Islet of Langerhans (tissue), 1 donor: ENCODE measurements around the gene VSTM4.

Experiments used
- FAIRE-seq: peaks from one replicate; lab custom pipeline; 2011; peaks lifted over from hg19 to GRCh38; lab: Jason Lieb, UNC

Gene VSTM4

DNA sequence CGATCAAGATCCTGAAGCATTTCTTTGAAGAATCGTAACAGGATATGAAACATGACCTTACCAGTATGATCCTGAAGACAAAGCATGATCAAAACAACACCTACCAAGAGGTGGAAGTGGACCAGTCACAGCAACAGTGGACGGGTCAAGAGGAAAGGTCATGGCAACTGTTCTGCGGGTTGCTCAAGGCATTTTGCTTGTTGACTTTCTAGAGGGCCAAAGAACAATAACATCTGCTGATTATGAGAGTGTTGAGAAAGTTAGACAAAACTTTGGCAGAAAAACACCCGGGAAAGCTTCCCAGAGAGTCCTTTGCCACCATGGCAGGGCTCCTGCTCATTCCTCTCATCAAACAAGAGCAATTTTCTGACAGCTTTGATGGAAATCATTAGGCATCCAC is 110.1 kb downstream of the VSTM4 start:
- FAIRE-seq = no peak

DNA sequence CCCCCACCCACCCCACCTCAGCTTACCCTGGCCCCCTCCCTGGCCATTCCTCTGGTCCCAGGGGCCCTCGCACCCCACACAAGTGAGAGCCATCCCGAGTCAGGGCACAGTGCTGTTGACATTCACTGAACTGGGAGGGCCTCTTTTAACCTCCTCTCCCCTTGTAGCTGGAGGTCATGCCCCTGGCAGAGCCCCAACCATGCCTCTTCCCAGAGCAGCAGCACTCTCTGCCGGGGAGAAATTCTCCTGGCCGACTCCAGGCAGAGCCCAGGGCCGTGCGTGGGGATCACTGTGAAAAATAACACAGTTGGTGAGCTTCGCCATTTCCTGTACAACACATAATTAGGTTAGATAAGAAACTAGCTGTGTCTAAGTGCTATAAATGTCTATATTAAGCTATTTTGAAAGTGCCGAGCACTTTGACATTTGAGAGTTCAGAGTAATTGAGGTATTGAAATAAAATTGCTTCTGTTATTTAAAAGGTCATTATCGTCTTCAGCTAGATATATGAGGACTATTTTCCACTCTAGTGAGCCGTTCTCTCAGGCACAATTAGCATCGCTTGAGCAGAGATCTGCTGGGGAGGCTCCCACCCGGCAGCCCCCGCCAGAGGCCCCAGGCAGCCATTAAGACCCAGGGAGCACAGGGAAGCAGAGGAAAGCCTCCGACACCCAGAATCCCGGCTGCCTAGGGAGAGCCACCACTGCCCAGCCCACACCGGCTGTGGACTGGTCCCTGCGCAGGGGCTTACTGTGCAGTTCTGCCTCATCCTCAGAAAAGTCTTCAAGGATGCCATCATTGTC is 113.3 kb downstream of the VSTM4 start:
- no peak for FAIRE-seq

DNA sequence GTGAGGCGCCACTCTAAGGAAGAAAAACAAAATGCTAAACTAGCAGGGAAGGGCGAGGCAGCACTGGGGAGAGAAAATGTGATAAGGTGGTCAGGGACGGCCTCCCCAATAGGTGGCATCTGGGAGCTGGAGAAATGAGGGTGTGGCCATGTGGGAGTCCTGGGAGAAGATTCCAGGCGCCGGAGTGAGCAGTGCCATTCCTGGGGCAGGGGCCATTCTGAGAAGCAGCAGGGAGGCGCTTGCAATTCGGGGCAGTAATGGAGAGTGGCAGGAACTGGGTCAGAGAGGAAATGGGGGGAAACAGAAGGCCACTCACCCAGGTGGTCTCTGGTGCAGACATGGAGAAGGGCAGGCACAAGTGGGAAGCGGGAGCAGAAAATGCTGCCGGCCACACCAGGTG is 113.9 kb downstream of the VSTM4 start:
- no peak for FAIRE-seq

DNA sequence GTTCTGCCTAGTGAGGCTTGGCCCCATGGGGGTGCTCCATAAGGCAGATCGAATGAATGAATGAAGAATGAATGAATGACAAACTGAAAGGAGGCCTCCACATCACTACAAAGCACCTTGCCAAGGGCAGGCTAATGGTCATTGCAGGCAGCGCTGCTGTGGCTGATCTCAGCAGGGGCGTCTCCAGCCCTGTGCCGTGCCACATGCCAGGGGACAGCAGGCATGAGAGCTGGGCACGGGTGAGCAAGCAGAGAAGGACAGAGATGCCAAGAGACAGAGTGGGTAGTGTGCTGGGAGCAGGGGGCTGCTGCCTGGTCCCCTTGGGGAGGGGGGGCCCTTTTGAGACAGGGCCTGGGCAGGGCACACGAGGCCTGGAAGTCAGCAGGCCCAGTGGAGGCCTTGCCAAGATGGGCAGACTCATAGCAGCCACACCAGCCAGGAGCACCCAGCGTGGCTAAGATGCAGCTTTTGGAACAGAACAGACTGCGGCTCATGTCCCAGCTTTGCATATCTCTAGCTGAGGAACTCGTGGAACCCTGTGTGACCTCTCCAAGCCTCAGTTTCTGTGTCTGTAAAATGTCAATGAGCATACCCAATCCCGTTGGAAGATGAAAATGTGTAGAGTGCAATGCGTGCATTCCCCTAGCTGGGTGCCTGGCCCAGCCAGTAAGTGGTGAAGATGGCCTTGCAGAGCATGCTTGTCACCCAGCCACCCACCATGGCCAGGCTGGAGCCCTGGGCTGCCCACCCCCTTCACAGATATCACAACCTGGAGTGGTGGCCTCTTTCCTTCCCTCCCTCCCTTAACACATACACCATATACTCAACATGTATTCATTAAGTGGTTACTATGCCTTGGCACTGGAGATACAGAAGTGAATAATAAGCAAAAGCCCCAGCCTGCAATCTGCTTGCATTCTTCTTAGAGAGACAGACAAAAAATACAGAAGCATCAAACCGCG is 114.6 kb downstream of the VSTM4 start:
- no peak for FAIRE-seq

DNA sequence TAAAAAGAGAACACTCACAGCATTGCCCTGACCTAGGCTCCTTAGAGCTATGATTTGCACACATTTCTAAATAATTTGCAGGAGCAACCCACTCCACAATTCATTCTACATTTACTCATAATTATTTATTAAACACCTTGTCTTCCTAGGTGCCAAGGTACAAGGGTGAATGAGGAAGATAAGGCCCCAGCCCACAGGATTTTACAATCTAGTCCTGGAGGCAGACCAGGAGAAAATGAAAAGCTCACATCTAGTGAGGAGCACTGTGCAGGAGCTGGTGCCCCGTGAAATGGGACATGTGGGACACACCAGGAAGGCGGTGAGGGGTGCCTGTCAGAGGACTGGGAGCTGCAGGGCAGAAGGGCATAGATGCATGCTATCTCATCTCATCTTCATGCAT is 116.0 kb downstream of the VSTM4 start:
- FAIRE-seq = no peak

DNA sequence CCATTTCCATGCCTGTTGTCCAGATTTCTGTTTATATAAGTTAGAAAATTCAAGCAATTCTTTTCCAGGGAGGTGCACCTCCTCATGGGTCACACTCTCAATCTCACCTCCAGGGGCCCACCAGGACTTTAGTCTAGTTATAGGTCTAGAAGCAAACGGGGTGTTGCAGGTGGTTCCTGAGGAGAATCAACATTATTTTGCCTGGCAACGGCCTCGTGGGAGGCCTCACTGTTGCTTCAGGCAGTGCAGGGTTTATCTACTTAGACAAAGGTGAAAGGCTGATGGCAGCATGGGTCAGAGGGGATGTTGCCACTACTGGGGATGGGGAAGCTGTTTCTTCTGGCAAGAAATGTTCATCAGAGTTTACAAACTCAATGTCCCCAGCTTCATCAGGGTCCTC is 119.0 kb downstream of the VSTM4 start:
- no peak for FAIRE-seq

DNA sequence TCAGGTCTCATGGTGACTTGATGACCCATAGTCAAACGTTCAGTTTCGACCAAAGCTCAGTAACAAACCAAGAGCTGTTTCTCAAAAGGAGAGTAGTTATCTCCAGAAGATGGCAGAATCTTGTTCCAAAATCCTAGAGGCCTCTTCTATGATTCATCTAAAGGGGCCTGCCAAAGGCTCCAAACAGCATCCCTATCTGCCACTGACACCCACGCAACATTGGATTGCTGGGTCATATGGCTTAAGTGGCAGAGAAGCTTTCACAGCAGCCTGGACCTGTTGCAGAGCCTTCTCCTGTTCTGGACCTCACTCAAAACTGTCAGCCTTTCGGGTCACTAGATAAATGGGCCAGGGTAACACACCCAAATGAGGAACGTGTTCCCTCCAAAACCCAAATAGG is 121.7 kb downstream of the VSTM4 start:
- FAIRE-seq = no peak

DNA sequence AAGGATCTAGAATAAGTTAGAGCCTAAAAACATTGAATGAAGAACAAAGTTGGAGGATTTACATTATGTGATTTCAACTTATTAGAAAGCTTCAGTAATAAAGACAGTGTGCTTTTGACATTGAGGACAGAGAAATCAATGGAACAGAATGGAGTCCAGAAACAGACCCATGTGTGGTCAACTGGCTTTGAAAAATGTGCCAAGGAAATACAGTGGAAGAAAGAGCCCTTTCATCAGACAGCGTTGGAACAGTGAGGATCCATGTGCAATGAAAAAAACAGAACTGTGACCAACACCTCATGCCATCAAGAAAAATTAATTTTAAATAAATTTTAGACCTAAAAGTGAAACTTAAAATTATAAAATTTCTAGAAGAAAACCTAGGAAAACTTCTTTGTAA is 125.1 kb downstream of the VSTM4 start:
- FAIRE-seq = no peak

DNA sequence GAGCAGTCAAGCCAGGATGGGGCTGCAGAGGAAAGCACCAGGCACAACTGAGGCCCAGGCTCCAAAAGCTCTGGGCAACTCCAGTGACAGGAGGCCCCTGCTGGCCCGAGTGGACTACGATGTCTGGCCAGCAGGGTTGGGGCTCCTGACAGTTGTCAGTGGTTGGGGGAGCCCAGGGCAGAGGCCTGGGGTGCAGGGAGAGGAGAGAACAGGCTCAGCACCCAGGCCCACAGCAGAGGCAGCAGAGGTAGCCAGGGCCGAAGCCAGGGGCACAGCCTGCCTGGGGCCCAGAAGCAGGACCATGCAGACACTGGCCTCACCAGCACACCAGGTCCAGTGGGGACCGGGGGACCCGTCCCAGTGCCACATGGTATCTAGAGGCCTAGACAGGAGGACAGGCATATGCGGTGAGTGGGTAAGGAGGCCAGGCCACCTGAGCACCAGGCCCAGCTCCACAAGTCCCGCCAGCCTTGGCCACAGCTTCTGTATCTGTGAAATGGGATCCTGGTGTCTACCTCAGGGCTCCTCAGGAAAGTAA is 129.6 kb downstream of the VSTM4 start:
- FAIRE-seq = no peak

DNA sequence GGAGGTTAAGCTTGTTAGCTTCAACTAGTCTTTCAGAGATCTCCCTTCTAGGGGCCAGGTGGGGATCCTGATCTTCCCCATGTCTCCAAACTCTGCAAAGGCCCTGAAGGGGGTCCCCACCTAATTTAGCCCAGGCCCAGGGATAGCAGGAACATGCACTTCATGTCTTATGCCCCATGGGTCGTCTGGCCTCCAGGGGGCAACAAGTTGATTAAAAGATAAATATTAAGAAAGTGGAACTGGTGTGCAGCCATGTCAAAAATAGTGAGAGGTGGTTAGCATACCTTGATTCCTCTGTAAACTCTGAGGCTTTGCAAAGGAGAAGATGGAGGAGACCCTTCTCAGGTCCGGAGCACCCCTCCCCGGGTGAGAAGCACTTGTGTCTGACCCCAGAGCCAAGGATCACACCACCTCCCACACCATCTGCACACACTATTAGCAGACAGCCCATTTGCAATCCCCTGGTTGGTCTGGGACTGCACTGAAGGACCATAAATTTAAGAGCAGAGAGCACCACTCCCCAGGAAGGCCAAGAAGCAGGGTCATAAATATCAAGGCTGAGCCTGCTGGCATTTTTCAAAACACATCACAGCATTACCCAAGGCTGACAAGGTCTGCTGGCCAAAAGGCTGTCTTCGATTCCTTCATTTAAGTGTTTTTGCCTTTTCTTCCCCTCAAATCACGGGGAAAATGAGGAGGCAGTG is 131.5 kb downstream of the VSTM4 start:
- no peak for FAIRE-seq

DNA sequence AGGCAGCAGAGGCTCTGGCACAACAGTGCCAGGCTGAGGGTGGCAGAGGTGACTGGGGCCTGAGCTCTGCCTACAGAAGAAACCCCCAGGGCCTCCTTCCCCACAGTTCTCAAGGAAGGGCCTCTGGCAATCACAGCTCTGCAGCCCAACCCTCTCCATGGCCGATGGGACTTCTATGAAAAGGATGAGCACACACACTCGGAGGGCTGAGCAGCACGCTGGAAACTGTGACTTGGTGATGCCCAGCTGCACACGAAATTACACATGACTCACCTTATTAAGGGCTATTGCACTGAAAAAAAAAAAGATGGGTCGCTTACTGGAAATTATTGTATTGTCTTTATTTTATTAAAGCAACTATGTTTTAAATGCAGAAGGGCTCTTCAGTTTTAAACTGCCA is 132.7 kb downstream of the VSTM4 start:
- FAIRE-seq = no peak

DNA sequence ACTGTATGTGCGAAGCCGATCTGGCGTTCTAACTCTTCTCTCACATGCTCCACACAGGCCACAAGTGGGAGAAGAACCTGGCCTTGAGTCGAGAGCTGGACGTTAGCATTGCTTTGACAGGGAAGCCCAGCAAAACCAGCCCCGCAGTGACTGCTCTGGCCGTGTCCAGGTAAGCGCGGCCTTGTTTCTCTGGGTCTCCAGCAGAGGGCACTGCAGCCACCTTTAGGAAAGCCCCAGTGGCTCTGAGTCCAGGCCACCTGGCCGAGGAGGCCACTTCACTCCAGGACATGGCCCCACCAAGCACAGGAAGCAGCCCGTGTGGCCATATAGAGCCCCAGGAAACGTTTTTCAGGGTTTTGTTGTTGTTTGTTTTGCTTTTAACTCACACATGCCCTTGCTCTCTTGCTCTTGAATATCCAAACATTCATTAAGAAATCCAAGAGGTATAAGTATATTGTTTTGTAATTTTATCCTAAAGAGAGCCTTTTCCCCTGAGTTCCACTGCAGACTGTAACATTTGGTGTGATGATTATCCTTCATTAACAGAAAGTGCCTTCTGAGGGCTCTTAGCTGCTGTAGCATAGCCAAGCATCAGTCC is 133.9 kb downstream of the VSTM4 start:
- FAIRE-seq = no peak

DNA sequence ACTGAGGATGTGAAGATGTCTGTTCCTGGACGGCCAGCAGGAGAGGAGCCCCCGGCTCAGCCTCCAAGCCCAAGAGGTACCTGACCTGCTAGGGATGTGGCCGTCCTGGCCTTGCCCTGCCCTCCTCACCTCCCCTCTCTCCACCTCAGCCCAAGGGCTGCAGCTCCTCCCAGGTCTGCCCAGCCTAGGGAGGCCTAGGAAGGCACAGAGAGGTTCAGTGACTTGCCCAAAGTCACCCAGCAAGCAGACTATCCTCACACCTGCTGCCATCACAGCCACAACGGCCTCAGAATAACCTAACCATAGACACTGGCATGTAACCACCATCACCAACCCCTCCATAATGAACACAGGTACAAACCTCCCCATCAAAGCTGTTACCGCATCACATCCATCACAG is 137.0 kb downstream of the VSTM4 start:
- FAIRE-seq = no peak

DNA sequence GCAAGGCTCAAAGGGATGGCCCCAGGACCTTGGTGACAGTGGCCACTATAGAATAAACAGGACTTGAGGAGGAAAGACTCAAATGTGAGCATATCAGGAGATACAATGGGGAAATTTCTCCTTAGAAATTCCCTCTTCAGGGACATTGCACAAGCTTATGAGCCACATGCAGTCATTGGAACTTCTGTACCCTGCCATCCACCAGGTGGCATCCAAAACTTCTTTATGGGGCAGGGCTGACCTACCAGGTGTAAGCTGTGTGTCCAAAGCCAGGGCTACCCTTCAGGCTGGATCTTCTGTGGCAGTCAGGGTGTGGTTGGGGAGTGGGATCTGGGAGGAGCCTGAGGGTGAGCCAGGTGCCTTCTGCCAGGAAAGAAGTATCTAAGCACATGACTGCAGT is 139.1 kb downstream of the VSTM4 start:
- FAIRE-seq = no peak

DNA sequence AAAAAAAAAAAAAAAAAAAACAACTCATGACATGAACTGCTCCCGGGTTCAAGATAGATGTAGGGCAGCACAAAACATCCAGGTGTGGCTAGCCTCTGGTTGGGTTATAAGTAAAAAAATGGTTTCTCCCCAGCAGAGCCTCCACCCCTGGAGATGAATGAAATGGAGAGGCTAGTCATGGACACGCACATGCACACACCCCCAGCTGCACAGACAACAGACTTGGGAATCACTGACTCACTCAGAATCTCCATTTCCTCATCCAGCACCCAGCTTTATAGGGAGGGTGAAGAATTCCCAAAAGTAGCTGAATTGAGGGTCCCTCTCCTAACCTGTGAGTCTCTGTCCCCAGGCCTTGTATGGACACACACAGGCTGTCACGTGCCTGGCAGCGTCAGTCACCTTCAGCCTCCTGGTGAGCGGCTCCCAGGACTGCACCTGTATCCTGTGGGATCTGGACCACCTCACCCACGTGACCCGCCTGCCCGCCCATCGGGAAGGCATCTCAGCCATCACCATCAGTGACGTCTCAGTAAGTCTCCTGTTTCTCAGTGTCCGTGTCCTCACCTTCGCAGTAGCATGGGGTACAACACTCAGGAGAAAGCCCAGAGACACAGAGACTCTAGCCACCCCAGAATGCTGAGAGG is 140.7 kb downstream of the VSTM4 start:
- FAIRE-seq = no peak

DNA sequence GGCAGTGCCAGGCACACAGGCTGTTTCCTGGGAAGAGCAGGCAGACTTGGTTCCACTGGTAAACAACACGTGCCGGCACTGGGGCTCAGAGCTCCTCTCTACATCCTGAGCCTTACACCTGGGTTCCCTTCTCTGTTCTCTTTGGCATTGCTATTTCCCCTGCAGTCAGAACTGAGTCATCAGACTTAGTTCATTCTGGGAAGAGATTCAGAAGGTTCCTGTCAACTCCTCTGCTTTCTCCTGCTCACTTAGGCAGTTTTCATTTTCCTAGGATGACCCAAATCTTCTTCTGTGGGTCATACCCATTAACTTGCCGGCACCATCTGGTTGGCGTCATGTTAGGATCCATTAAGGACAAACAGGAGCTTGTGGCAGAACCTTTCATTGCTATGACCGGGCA is 142.3 kb downstream of the VSTM4 start:
- FAIRE-seq = no peak

DNA sequence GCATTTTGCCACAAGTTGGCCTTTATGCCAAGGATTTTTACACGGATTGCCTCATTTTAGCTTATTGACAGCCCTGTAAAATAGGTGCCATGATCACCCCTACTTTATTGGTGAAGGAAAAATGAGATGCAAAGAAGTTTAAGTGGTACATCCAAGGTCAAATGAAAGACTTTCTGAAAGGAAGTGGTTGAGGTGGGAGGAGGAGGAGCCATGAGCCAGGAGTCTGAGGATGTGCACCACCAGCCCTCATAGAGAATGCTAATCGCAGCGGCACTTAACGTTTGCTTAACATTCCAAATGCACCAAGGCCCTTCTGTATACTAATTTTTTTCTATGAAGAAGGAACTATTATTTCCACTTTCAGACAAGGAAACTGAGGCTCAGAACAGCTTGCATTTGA is 144.7 kb downstream of the VSTM4 start:
- no peak for FAIRE-seq

DNA sequence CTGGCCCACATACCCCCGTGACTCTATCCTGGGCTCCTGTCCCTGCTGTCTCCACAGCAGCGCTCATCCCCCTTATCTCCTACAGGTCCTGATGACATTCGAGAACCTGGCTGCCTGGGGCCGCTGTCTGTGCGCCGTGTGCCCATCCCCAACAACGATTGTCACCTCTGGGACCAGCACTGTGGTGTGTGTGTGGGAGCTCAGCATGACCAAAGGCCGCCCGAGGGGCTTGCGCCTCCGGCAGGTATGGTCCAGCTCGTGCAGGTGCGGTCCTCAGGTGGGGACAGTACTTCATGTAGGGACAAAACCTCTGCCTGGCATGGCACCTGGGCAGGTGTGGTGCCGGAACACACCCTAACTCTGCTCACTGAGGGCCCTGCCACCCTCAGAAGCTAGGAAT is 145.3 kb downstream of the VSTM4 start:
- no peak for FAIRE-seq

DNA sequence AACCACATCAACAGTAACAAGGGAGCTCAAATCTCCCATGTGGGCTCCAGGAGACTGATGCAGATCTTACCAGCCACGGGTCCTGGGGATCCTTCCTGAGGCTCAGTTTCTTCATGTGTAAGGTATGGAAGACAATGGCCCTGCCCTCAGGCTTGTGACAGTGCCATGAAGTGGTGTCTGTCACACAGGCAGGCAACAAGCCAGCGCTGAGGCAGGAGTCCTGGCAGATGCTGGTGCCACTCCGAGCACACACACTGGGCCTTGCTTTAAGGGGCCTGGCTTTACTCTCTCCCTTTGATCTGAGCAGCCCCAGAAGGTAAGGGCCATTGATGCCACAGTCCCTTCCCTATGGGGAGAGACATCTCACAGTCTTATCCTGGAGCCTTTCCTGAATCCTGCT is 147.3 kb downstream of the VSTM4 start:
- no peak for FAIRE-seq

DNA sequence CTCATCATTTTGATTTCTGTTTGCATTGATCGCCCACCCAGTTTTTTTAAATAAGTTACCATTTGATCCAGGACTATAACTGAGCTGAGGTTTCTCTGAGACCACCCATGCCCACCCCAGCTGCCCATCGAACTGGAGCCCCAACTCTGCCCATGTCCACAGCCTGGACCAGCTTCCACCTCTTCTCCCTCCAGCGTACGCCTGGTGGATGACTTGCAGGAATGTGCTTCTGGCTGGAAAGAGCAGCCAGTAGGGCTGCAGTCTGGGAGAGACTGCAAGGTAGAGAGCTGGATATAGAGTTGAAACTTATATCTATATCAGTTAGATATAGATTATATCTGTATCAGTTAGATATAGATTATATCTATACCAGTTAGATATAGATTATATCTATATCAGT is 149.9 kb downstream of the VSTM4 start:
- no peak for FAIRE-seq
